NCI-H2196 (cell line): ENCODE data around the gene SIPA1.
A peak's percentile ranks its signal among the peaks of the same experiment; 100 is the strongest.

Experiments
- DNase-seq: peaks from one replicate; lab custom pipeline; 2025; ENCODE audit not compliant: unreplicated experiment; lab: John Stamatoyannopoulos, UW

The SIPA1 gene

DNA sequence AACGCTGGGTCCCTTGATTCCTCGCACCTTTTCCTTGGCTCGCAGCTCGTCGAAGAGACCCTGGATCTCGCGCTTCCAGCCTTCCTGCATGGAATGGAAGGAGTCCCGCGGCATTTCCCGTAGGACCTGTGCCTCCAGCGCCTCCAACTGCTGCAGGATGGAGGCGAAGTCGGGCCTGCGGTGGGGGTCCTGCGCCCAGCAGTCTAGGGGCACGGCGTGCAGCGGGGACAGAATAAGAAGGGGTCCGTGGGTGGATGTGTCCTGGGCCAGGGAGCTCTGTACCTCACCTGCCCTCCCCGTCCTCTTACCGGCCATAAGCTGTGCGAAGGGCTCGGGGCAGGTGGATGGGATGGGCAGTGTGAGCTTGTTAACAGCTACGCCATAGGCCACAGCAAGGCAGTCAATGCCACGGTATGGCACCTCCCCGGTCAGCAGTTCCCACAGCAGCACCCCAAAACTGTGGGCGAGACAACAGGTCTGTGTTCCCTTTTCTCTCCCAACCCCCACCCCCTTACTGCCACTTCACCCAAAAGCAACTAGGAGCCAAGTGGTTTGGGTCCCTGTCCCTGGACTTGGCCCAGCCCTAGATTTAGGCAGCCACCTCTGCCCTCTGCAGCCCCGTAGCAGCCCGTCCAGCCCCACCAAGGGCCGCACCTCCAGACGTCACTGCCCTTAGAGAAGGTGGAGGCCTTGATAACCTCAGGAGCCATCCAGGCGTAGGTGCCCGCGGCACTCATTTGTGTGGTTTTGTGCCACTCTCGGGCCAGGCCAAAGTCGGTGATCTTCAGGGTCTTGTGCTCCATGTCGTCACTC, 30.1 kb upstream of the SIPA1 start:
- no peak for DNase-seq

DNA sequence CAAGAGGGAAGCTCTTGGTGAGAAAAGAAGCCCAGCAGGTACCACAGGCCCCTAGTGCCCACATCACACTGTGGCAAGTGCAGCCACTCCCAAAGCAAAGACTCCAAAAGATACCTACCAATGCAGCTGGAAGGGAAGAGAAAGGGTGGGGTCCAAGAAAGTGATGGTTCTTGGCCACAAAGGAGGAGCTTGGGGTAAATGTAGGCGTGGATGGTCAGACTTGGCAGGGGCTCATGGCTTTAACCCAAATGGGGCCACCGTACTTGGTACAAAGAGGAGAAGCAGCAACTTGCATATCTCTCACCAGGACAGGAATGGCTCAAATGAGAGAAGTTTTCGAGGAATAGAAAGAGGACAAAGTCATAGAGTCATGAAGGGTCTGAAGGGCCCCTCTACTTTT, 28.7 kb upstream of the SIPA1 start:
- DNase-seq: no peak

GRCh38 chr11:65609665-65610064, 28.2 kb upstream of the SIPA1 start:
- no peak for DNase-seq

- DNase-seq: no peak
Observed at GRCh38 chr11:65610404-65610803, 27.5 kb upstream of the SIPA1 start.

- no peak for DNase-seq
Observed at GRCh38 chr11:65611028-65611757, 26.7 kb upstream of the SIPA1 start.

- DNase-seq: no peak
Observed at GRCh38 chr11:65611758-65612603, 25.9 kb upstream of the SIPA1 start.

GRCh38 chr11:65612691-65613090, 25.2 kb upstream of the SIPA1 start:
- DNase-seq: no peak

DNA sequence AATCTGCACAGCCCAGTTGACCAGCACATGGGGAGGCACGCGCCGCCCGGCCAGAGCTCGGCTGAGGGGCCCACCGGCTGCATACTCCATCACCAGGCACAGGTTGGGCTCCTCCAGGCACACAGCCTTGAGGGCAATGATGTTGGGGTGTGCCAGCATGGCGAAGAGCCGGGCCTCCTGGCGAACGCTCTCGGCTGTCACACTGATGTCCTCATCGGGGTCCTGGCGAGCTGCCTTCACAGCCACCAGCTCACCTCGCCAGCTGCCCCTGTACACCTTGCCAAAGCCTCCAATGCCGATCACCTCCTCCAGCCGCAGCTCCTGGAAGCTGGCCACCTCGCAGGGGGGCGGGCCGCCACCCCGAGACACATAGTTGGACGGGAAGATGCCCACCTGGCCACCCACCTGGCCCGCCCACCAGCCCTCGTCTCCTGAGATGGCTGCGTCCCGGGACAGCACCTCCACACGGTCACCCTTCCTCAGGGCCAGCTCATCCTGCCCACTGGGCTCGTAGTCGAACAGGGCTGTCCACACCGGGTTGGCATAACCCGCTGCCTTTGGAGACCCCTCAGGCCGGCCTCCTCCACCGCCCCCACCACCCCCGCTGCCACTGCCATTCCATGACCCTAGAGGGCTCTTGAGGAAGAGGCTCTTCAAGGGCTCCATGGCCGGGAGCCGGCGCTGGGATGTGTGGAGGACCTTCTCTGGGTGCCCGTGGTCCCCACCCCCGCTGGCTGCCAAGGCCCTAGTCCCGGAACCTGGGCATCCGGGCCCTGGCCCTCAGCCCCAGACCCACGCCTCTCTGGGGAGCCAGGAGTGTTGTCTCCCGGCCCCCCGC, 24.6 kb upstream of the SIPA1 start:
- DNase-seq: no peak

GRCh38 chr11:65615229-65615949, 22.5 kb upstream of the SIPA1 start, which contains the start of gene PCNX3:
Gene PCNX3 (plus strand): TSS chr11:65615776. CDS start chr11:65616312, 536 bp downstream.
- DNase-seq: peak; percentile 100

DNA sequence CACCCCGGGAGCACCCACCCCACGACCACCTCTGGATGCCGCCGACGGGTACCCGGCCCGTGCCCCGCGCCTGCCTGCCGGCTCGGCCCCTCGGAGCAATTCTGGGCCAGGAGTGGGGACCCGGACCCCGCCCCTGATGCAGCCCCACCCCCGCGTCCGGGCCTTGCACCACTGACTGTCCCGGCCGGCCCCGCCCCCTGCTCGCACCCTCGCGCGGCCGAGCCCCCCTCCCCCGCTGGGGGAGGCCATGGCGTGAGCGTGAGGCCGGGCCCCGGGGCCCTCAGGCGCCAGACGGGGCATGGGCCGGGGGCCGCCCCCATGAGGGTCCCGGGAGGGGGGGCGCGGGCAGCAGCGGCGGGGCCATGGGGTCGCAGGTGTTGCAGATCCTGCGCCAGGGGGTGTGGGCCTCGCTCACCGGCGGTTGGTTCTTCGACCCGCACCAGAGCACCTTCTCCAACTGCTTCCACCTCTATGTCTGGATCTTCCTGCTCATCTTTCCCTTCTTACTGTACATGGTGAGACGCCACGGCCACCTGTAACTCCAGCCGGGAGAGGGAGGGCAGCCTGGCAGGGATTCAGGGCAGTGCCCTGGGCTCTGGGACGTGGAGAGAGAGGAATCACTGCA, 21.8 kb upstream of the SIPA1 start:
- peak; percentile 31 for DNase-seq

GRCh38 chr11:65616575-65617001, 21.3 kb upstream of the SIPA1 start:
- no peak for DNase-seq

DNA sequence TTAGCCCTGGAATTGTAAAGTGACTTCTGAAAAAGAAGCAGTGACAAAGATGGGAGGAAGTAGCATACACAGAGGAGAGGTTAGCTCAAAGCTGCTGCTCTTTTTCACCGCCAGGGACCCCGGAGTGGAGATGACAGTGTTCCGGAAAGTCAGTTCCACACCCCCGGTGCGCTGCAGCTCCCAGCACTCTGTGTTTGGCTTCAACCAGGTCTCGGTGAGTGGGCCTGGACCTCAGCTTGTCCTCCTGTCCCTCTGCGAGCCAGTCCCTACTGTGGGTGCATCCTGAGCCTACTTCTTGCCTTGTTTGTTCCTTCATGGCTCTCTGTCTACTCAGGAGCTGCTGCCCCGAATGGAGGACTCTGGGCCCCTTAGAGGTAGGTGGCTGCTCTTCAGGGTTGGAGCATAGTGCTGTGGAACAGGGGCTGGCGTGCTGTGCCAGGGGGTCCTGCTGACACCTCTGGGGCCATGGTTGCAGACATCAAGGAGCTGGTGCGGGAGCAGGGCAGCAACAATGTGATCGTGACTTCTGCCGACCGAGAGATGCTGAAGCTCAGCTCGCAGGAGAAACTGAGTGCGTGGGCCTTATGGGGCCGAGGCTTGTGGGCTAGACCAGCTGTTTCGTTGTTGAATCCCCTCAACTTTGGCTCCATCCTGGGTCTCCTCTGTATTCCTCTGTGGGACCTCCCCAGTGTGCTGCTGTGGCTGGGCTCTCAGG, 20.6 kb upstream of the SIPA1 start:
- DNase-seq: no peak

DNA sequence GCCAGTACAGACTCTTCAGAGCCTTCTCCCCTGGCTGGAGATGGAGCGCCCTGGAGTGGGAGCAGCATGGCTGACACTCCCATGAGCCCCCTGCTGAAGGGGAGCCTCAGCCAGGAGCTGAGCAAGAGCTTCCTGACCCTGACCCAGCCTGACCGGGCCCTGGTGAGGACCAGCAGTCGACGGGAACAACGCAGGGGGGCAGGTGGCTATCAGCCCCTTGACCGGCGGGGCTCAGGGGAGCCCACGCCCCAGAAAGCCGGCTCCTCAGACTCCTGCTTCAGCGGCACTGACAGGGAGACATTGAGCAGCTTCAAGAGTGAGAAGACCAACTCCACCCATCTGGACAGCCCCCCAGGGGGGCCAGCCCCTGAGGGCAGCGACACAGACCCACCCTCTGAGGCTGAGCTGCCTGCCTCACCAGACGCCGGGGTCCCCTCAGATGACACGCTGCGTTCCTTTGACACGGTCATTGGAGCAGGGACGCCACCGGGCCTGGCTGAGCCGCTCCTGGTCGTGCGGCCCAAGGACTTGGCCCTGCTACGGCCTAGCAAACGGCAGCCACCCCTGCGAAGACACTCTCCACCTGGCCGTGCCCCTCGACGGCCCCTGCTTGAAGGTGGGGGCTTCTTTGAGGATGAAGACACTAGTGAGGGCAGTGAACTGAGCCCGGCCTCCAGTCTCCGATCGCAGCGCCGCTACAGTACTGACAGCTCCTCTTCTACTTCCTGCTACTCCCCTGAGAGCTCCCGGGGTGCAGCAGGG, 19.7 kb upstream of the SIPA1 start:
- no peak for DNase-seq

DNA sequence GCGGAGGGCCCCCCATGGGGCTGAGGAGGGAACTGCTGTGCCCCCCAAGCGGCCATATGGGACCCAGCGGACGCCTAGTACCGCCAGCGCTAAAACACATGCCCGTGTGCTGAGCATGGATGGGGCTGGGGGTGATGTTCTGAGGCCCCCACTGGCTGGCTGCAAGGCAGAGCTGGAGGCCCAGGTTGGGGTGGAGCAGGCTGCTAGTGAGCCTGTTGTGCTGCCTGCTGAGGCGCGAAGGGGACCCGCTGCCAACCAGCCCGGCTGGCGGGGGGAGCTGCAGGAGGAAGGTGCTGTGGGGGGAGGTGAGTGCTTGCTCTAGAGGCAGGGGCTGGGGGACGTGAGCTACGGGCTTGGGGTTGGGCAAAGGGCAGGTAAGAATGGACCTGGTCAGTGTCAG, 19.1 kb upstream of the SIPA1 start:
- no peak for DNase-seq

DNA sequence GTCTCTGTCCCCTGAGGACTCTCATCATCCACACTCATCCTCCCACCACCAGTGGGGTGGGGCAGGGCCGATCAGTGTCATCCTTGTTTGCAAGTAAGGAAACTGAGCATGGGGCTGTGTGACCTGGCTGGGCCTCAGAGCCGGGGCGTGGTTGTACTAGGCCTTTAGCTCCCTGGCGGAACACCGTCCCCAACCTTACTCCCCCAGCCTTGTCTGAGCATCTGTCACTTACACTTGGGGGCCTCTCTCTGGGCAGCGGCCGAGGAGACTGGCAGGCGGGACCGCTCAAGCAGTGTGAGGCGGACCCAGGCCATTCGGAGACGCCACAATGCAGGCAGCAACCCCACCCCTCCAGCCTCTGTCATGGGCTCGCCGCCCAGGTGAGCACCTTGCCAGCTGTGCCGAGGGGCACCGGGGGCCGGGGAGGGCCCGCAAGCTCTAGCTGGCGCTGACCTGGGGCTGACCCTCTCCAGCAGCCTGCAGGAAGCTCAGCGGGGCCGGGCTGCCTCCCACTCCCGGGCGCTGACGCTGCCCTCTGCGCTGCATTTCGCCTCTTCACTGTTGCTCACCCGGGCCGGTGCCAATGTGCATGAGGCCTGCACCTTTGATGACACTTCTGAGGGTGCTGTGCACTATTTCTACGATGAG, 18.5 kb upstream of the SIPA1 start:
- no peak for DNase-seq

GRCh38 chr11:65620666-65621065, 17.2 kb upstream of the SIPA1 start:
- no peak for DNase-seq

- no peak for DNase-seq
Observed at GRCh38 chr11:65621460-65621859, 16.4 kb upstream of the SIPA1 start.

- no peak for DNase-seq
Observed at GRCh38 chr11:65622011-65622410, 15.9 kb upstream of the SIPA1 start.
